ENCODE results near the gene DNAJB12. TPM values are rescaled to one million over a fixed set of nuclear protein-coding genes. Genes with fewer than 3 reads are reported as not detected.

DNAJB12 gene
- total RNA-seq, result 25.0 and 33.8 TPM in 2 replicates

GRCh38 chr10:72354356-72355213 lies at the start of gene DNAJB12:
Gene DNAJB12 (minus strand): TSS chr10:72354919. CDS start chr10:72354897, 22 bp downstream.

Small RNA genes within 50 kb of the gene (small RNA-seq; reads per million reads assigned to genes)
- not detected for gene RNU6-805P

Other genes with a start within 250 kb of the DNAJB12 start
- gene ANAPC16, start 138.9 kb downstream of the DNAJB12 start, total RNA-seq, result 29.9 and 38.6 TPM in 2 replicates
- 34.0 and 35.6 TPM in 2 replicates for gene ASCC1, start 138.6 kb downstream of the DNAJB12 start, total RNA-seq
- 100 and 165 TPM in 2 replicates for gene DDIT4, start 81.0 kb downstream of the DNAJB12 start, total RNA-seq